Measurements from ENCODE around the gene OR1N2. TPM values are rescaled to one million over a fixed set of nuclear protein-coding genes. Genes with fewer than 3 reads are reported as not detected.
"Not testable (repeated sequence)": the region's sequence is repeated elsewhere in the genome, so short reads cannot be mapped to it uniquely, and the experiment has no call there.

Gene OR1N2
- total RNA-seq, 1 experiment from 2014 or later: not detected

DNA sequence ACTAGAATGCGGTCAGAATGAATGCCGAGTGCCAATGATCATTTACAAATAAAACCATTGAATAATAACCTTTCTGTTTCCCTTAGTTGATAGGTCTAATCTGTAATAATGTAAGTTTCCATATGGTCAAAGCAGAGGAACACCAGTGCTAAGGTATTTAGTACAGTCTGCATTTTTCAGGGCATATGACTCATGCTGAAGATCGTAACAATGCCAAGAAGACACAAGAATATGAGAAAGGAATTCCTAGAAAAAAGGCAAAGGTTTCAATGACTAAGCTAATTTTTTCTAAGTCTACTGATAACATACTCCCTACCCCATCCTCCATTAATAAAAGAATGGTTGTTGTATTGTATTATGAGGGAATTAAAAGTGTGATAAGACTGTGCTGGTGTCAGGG, 27.4 kb downstream of the OR1N2 start:
- no peak overlapping the region for H2BK5ac ChIP-seq (ENCODE audit: insufficient read length, low read length)
- H2AK5ac ChIP-seq (ENCODE audit: insufficient read length, low read length): no peak overlapping the region
- H3K9ac ChIP-seq (ENCODE audit: extremely low read depth, insufficient read length, low read length): no peak overlapping the region
- H3K4ac ChIP-seq (ENCODE audit: low read depth, low read length): no peak overlapping the region
- no peaks in the 10 kb centered on the region for H3K27me3 ChIP-seq (ENCODE audit: insufficient read depth, low read length)
- H3T11ph ChIP-seq (ENCODE audit: low read length): no peak overlapping the region
- H4K8ac ChIP-seq (replicated peaks; ENCODE audit: insufficient read length, low read depth, low read length): no peak overlapping the region
- no peak overlapping the region for H2BK120ac ChIP-seq (ENCODE audit: low read depth, low read length, poor library complexity, severe bottlenecking)
- no peak overlapping the region for H3K56ac ChIP-seq (ENCODE audit: insufficient read length, low read depth, low read length)
- peaks cover 40% of the 10 kb centered on the region for H3K9me3 ChIP-seq (ENCODE audit: control insufficient read depth, low read depth, low read length)
- no peak overlapping the region for H2BK15ac ChIP-seq (ENCODE audit: low read depth, low read length)
- Mint-ChIP-seq H3K4me1 (no peaks in the 10 kb centered on the region), H3K9me3 (peaks cover 69 to 75% of the 10 kb centered on the region in 2 experiments), H3K27ac (no peak overlapping the region), H3K4me3 (no peak overlapping the region), H3K27me3 (ENCODE audit: low read depth) (no peaks in the 10 kb centered on the region), H3K36me3 (ENCODE audit: insufficient read depth in 1 of 3, low read depth in 3 of 3) (peaks cover 0 to 16% (median 0%) of the 10 kb centered on the region in 3 experiments; a peak in 4 of 7 replicates)
- no peak overlapping the region for H3K23ac ChIP-seq (ENCODE audit: insufficient read length, low read depth, low read length)
- no peak overlapping the region for H2BK20ac ChIP-seq (ENCODE audit: low read depth, low read length, poor library complexity, severe bottlenecking)
- H4K91ac ChIP-seq (ENCODE audit: insufficient read length, low read depth, low read length): no peak overlapping the region
- no peak overlapping the region for H3K18ac ChIP-seq (ENCODE audit: insufficient read length, low read depth, low read length)
- H3K27ac ChIP-seq (ENCODE audit: insufficient read length, low read depth, low read length): no peak overlapping the region
- no CpG with 5 or more reads among the region's 3 CpGs for WGBS (ENCODE audit: extremely low coverage, insufficient read length, low lambda C conversion rate)
- DNase-seq: no peak
- no peaks in the 10 kb centered on the region for H3K23me2 ChIP-seq (ENCODE audit: insufficient read length, low read depth, low read length, poor library complexity, severe bottlenecking)
- H4K5ac ChIP-seq (ENCODE audit: insufficient read length, low read depth, low read length): no peak overlapping the region
- no peak overlapping the region for H2AFZ ChIP-seq (ENCODE audit: low read length)
- no peak overlapping the region for H2BK12ac ChIP-seq (ENCODE audit: insufficient read length, low read depth, low read length)
- H3K79me1 ChIP-seq (ENCODE audit: insufficient read depth, low read depth, low read length, poor library complexity, severe bottlenecking): no peaks in the 10 kb centered on the region
- no peak overlapping the region for H3K4me2 ChIP-seq (ENCODE audit: insufficient read depth, insufficient read length, low read length)
- H3K79me2 ChIP-seq (ENCODE audit: insufficient read depth, low read length): no peaks in the 10 kb centered on the region
- TF ChIP-seq, protein P1, sequence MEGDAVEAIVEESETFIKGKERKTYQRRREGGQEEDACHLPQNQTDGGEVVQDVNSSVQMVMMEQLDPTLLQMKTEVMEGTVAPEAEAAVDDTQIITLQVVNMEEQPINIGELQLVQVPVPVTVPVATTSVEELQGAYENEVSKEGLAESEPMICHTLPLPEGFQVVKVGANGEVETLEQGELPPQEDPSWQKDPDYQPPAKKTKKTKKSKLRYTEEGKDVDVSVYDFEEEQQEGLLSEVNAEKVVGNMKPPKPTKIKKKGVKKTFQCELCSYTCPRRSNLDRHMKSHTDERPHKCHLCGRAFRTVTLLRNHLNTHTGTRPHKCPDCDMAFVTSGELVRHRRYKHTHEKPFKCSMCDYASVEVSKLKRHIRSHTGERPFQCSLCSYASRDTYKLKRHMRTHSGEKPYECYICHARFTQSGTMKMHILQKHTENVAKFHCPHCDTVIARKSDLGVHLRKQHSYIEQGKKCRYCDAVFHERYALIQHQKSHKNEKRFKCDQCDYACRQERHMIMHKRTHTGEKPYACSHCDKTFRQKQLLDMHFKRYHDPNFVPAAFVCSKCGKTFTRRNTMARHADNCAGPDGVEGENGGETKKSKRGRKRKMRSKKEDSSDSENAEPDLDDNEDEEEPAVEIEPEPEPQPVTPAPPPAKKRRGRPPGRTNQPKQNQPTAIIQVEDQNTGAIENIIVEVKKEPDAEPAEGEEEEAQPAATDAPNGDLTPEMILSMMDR (conservative IDR thresholded peaks at IDR 0.05): no peak
- H4K20me1 ChIP-seq (ENCODE audit: control insufficient read depth, insufficient read depth, insufficient read length): no peaks in the 10 kb centered on the region
- no peaks in the 10 kb centered on the region for H3K4me1 ChIP-seq (ENCODE audit: insufficient read depth, low read length)
- H3K14ac ChIP-seq (ENCODE audit: insufficient read depth, low read length): no peak overlapping the region

DNA sequence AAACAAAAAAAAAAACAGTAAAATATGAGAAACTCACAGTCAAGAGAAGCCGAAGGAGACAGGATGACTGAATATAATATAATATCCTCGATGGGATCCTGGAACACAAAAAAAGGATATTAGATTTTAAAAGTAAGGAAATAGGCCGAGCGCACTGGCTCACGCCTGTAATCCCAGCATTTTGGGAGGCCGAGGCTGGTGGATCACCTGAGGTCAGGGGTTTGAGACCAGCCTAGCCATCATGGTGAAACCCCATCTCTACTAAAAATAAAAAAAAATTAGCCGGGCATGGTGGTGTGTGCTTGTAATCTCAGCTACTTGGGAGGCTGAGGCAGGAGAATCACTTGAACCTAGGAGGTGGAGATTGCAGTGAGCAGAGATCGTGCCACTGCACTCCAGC, 30.4 kb downstream of the OR1N2 start, which contains the start of gene OR1L8:
TSS of gene OR1L8 (minus strand) at position 101 of the 400 bp plus-strand sequence. CDS start 14,907 bp downstream, outside the sequence.
- H3K4ac ChIP-seq (ENCODE audit: low read depth, low read length); H3T11ph ChIP-seq (ENCODE audit: low read length); H3K23ac ChIP-seq (ENCODE audit: insufficient read length, low read depth, low read length); H3K18ac ChIP-seq (ENCODE audit: insufficient read length, low read depth, low read length); H4K5ac ChIP-seq (ENCODE audit: insufficient read length, low read depth, low read length); H3K14ac ChIP-seq (ENCODE audit: insufficient read depth, low read length); H3K27me3 Mint-ChIP-seq (ENCODE audit: low read depth); H3K27ac ChIP-seq (ENCODE audit: insufficient read length, low read depth, low read length); H3K27me3 ChIP-seq (ENCODE audit: insufficient read depth, low read length); H3K4me1 ChIP-seq (ENCODE audit: insufficient read depth, low read length); H3K23me2 ChIP-seq (ENCODE audit: insufficient read length, low read depth, low read length, poor library complexity, severe bottlenecking); H4K91ac ChIP-seq (ENCODE audit: insufficient read length, low read depth, low read length); H3K4me3 Mint-ChIP-seq; H2BK20ac ChIP-seq (ENCODE audit: low read depth, low read length, poor library complexity, severe bottlenecking); H2BK5ac ChIP-seq (ENCODE audit: insufficient read length, low read length); H3K4me1 Mint-ChIP-seq; H3K56ac ChIP-seq (ENCODE audit: insufficient read length, low read depth, low read length); H2BK12ac ChIP-seq (ENCODE audit: insufficient read length, low read depth, low read length); H3K79me2 ChIP-seq (ENCODE audit: insufficient read depth, low read length); H3K9ac ChIP-seq (ENCODE audit: extremely low read depth, insufficient read length, low read length); H2AFZ ChIP-seq (ENCODE audit: low read length); H4K8ac ChIP-seq (replicated peaks; ENCODE audit: insufficient read length, low read depth, low read length); H2AK5ac ChIP-seq (ENCODE audit: insufficient read length, low read length); H2BK15ac ChIP-seq (ENCODE audit: low read depth, low read length); H2BK120ac ChIP-seq (ENCODE audit: low read depth, low read length, poor library complexity, severe bottlenecking); H3K27ac Mint-ChIP-seq; DNase-seq; H3K4me2 ChIP-seq (ENCODE audit: insufficient read depth, insufficient read length, low read length); H3K79me1 ChIP-seq (ENCODE audit: insufficient read depth, low read depth, low read length, poor library complexity, severe bottlenecking); H4K20me1 ChIP-seq (ENCODE audit: control insufficient read depth, insufficient read depth, insufficient read length): not testable (repeated sequence)
- peaks cover 0 to 18% (median 0%) of the 10 kb centered on the region in 3 experiments; a peak in 3 of 7 replicates for H3K36me3 Mint-ChIP-seq (ENCODE audit: insufficient read depth in 1 of 3, low read depth in 3 of 3)
- peaks cover 69 to 71% of the 10 kb centered on the region in 2 experiments for H3K9me3 Mint-ChIP-seq
- no CpG with 5 or more reads among the region's 8 CpGs for WGBS (ENCODE audit: extremely low coverage, insufficient read length, low lambda C conversion rate)
- H3K9me3 ChIP-seq (ENCODE audit: control insufficient read depth, low read depth, low read length): peaks cover 19% of the 10 kb centered on the region

Data from H9 (cell line).